Activated T-helper 1 cell treated with anti-CD3 and anti-CD28 coated beads, Interleukin-12 subunit alpha, Interleukin-12 subunit beta, Interleukin-2, Interleukin-4 antibody, amounts not matched to agents 30 ng/mL and 10 ng/mL and 1 ng/mL, durations not matched to agents 14 hours and 24 hours and 36 hours (primary cell): ENCODE measurements around the gene ASNS. TPM values are rescaled to one million over a fixed set of nuclear protein-coding genes. Genes with fewer than 3 reads are reported as not detected.

ENCODE experiments used
- DNase-seq: peaks from one replicate; pipeline ENCODE4 v3.0.0; 2021; ENCODE audit warnings: low spot score
- H3K27ac Mint-ChIP-seq: one replicate; pipeline ENCODE4 v1.8.0; 2021; ENCODE audit warnings: mild to moderate bottlenecking, mixed read lengths
- H3K27me3 Mint-ChIP-seq: one replicate; pipeline ENCODE4 v1.8.0; 2022; ENCODE audit warnings: mild to moderate bottlenecking, moderate library complexity, mixed read lengths; ENCODE audit not compliant: insufficient read depth
- H3K36me3 Mint-ChIP-seq: one replicate; pipeline ENCODE4 v1.8.0; 2021; ENCODE audit warnings: low read depth, mixed read lengths
- H3K4me1 Mint-ChIP-seq: one replicate; pipeline ENCODE4 v1.8.0; 2021; ENCODE audit warnings: low read depth, mixed read lengths
- H3K4me3 Mint-ChIP-seq: one replicate; pipeline ENCODE4 v1.8.0; 2021; ENCODE audit warnings: mild to moderate bottlenecking, moderate library complexity, mixed read lengths
- H3K9me3 Mint-ChIP-seq: one replicate; pipeline ENCODE4 v1.8.0; 2021; ENCODE audit warnings: mixed read lengths
- intact Hi-C: fragments of 100-400 bp; cut with micrococcal nuclease; formaldehyde crosslinking; loops from one replicate; pipeline ENCODE4 v1.15.1; 2024
- total RNA-seq: library from RNA; stranded (reverse); gene quantifications from 2 replicates; pipeline ENCODE4 v1.2.3, GENCODE V29; 2022

The ASNS gene
- total RNA-seq, 1 donor from 2014 or later: 71.1 TPM

DNA sequence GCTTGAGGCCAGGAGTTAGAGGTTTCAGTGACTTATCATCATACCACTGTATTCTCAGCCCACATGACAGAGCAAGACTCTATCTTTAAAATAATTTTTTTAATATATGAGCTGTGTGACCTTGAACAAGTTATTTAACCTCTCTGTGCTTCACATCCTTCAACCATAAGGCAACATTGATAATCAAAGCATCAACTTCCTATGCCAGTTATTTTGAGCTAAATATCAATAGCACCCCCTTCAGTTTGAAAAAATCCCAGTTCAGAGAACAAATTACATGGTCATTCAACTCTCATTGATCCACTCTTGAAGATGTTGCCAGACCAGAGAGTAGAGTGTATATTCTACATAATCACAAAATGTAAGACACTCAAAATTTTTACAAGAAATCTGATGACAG lies 53.0 kb downstream of the ASNS start:
- no peaks in the 10 kb centered on the region for H3K4me1 Mint-ChIP-seq
- H3K27ac Mint-ChIP-seq: no peak overlapping the region

DNA sequence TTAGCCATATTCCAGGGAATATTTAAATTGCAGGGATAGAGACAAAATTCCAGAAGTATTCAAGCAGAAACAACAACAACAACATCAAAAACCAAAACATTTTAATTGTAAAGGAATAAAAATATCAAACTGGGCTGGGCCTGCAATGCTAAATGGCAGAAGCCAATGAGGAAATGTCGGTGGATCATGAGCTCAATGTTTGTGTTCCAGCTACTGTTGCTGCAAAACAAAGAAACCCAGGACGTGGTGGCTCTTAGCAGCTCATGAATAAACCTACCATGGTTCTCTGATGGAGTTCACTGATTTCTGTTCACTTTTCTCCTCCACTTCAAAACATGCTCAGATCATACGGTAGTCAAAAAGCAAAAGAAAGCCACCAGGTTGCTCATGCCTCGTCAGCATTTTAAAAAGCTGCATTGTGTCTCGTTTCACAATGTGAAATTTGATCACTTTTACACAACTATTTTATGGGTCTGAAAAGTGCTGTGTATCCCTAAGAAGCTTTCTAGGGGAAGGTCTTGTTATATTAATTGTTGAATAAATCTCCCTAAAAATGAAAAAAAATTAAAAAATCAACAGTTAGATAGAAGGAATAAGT lies 54.0 kb downstream of the ASNS start:
- intact Hi-C loops: no loop called here
- H3K36me3 Mint-ChIP-seq: no peaks in the 10 kb centered on the region
- DNase-seq: no peak
- H3K4me1 Mint-ChIP-seq: no peaks in the 10 kb centered on the region
- H3K27me3 Mint-ChIP-seq: peaks cover 2% of the 10 kb centered on the region
- H3K9me3 Mint-ChIP-seq: no peaks in the 10 kb centered on the region
- H3K27ac Mint-ChIP-seq: no peak overlapping the region
- H3K4me3 Mint-ChIP-seq: no peak overlapping the region

More for the DNA sequence above, 53.0 kb downstream of the ASNS start:
- H3K4me3 Mint-ChIP-seq: no peak overlapping the region
- H3K9me3 Mint-ChIP-seq: no peaks in the 10 kb centered on the region
- H3K36me3 Mint-ChIP-seq: no peaks in the 10 kb centered on the region
- DNase-seq: no peak
- peaks cover 6% of the 10 kb centered on the region for H3K27me3 Mint-ChIP-seq
- intact Hi-C loops: no loop called here

Other genes starting within 250 kb of the ASNS start
- gene TAC1, start 140.3 kb downstream of the ASNS start, total RNA-seq: 0.31 and 0.51 TPM in 2 replicates
- not detected in 2 replicates for gene OCM2, start 117.8 kb upstream of the ASNS start, total RNA-seq
- 14.9 and 17.7 TPM in 2 replicates for gene LMTK2, start 234.5 kb upstream of the ASNS start, total RNA-seq